NT2/D1 (cell line): ENCODE results near the gene VAPA.

Source experiments
- DNase-seq: peaks from one replicate; pipeline ENCODE4 v3.0.0-alpha.2; 2011; ENCODE audit warnings: low read depth, low spot score
- H3K27me3 ChIP-seq: 2 replicates; pipeline ENCODE4 v1.6.0; 2011; ENCODE audit warnings: mild to moderate bottlenecking; ENCODE audit not compliant: insufficient read length, insufficient read depth
- H3K36me3 ChIP-seq: 2 replicates; pipeline ENCODE4 v1.6.1; 2011; ENCODE audit warnings: mild to moderate bottlenecking, low read length, mixed read lengths; ENCODE audit not compliant: insufficient read depth, insufficient read length
- H3K4me1 ChIP-seq: 2 replicates; pipeline ENCODE4 v1.5.1; 2011; ENCODE audit not compliant: insufficient read depth, insufficient read length
- H3K4me3 ChIP-seq: 2 replicates; pipeline ENCODE4 v1.5.1; 2011; ENCODE audit warnings: low read depth; ENCODE audit not compliant: insufficient read length
- H3K9ac ChIP-seq: 2 replicates; pipeline ENCODE4 v1.6.0; 2011; ENCODE audit warnings: low read depth; ENCODE audit not compliant: insufficient read length
- H3K9me3 ChIP-seq: 2 replicates; pipeline ENCODE4 v1.5.1; 2011; ENCODE audit warnings: mild to moderate bottlenecking, low read length; ENCODE audit not compliant: insufficient read depth
- SUZ12 ChIP-seq: IDR thresholded peaks from 2 replicates; pipeline ENCODE4 v1.6.1; 2011; ENCODE audit not compliant: insufficient read length, insufficient read depth; ENCODE audit errors: extremely low read depth
- YY1 ChIP-seq: IDR thresholded peaks from 2 replicates; pipeline ENCODE4 v1.6.1; 2011; ENCODE audit not compliant: insufficient read length, insufficient read depth
- ZNF274 ChIP-seq: IDR thresholded peaks from 2 replicates; pipeline ENCODE4 v1.6.1; 2011; ENCODE audit warnings: mild to moderate bottlenecking, low read depth, low read length

VAPA gene

GRCh38 chr18:9931146-9931545 lies 17.3 kb downstream of the VAPA start:
- Histone ChIP-seq H3K4me1 (no peaks in the 10 kb centered on the region), H3K4me3 (no peak overlapping the region), H3K27me3 (no peaks in the 10 kb centered on the region), H3K36me3 (peaks cover 18% of the 10 kb centered on the region), H3K9ac (no peak overlapping the region), H3K9me3 (no peaks in the 10 kb centered on the region)
- DNase-seq: no peak
- no peak for TF ChIP-seq YY1
- TF ChIP-seq ZNF274: no peak
- no peak for TF ChIP-seq SUZ12

- Histone ChIP-seq H3K9ac (no peak overlapping the region), H3K9me3 (no peaks in the 10 kb centered on the region), H3K4me3 (no peak overlapping the region), H3K4me1 (no peaks in the 10 kb centered on the region), H3K27me3 (no peaks in the 10 kb centered on the region), H3K36me3 (peaks cover 24% of the 10 kb centered on the region)
- no peak for DNase-seq
- TF ChIP-seq SUZ12: no peak
- no peak for TF ChIP-seq YY1
- TF ChIP-seq ZNF274: no peak
These were observed 17.9 kb downstream of the VAPA start for GRCh38 chr18:9931678-9932077.

GRCh38 chr18:9933865-9934264 lies 20.0 kb downstream of the VAPA start:
- Histone ChIP-seq H3K27me3 (no peaks in the 10 kb centered on the region), H3K4me1 (no peaks in the 10 kb centered on the region), H3K36me3 (peaks cover 43% of the 10 kb centered on the region), H3K4me3 (no peak overlapping the region), H3K9ac (no peak overlapping the region), H3K9me3 (no peaks in the 10 kb centered on the region)
- TF ChIP-seq ZNF274: no peak
- no peak for DNase-seq

GRCh38 chr18:9934274-9934673 lies 20.5 kb downstream of the VAPA start:
- H3K4me3 ChIP-seq: no peak overlapping the region
- no peak for TF ChIP-seq ZNF274
- TF ChIP-seq YY1: no peak
- no peak for TF ChIP-seq SUZ12
- H3K9me3 ChIP-seq: no peaks in the 10 kb centered on the region
- H3K9ac ChIP-seq: no peak overlapping the region
- DNase-seq: no peak
- H3K4me1 ChIP-seq: no peaks in the 10 kb centered on the region
- peaks cover 44% of the 10 kb centered on the region for H3K36me3 ChIP-seq
- H3K27me3 ChIP-seq: no peaks in the 10 kb centered on the region

GRCh38 chr18:9941103-9941502 lies 27.3 kb downstream of the VAPA start:
- no peaks in the 10 kb centered on the region for H3K27me3 ChIP-seq
- no peak for DNase-seq
- peaks cover 57% of the 10 kb centered on the region for H3K36me3 ChIP-seq
- TF ChIP-seq ZNF274: no peak
- no peak for TF ChIP-seq SUZ12
- TF ChIP-seq YY1: no peak
- no peaks in the 10 kb centered on the region for H3K9me3 ChIP-seq
- no peak overlapping the region for H3K4me3 ChIP-seq
- H3K9ac ChIP-seq: no peak overlapping the region
- no peaks in the 10 kb centered on the region for H3K4me1 ChIP-seq

- no peak overlapping the region for H3K9ac ChIP-seq
- H3K4me1 ChIP-seq: no peaks in the 10 kb centered on the region
- no peaks in the 10 kb centered on the region for H3K27me3 ChIP-seq
- DNase-seq: no peak
- TF ChIP-seq ZNF274 (no peak), YY1 (no peak), SUZ12 (no peak)
- no peaks in the 10 kb centered on the region for H3K9me3 ChIP-seq
- peaks cover 55% of the 10 kb centered on the region for H3K36me3 ChIP-seq
- H3K4me3 ChIP-seq: no peak overlapping the region
These were observed 27.8 kb downstream of the VAPA start for GRCh38 chr18:9941660-9942059.

GRCh38 chr18:9943311-9943710 lies 29.5 kb downstream of the VAPA start:
- no peak for DNase-seq
- no peaks in the 10 kb centered on the region for H3K27me3 ChIP-seq
- H3K36me3 ChIP-seq: peaks cover 52% of the 10 kb centered on the region
- no peaks in the 10 kb centered on the region for H3K9me3 ChIP-seq
- H3K4me3 ChIP-seq: no peak overlapping the region
- TF ChIP-seq ZNF274 (no peak), SUZ12 (no peak), YY1 (no peak)
- H3K9ac ChIP-seq: no peak overlapping the region
- no peaks in the 10 kb centered on the region for H3K4me1 ChIP-seq

- Histone ChIP-seq H3K27me3 (no peaks in the 10 kb centered on the region), H3K9me3 (no peaks in the 10 kb centered on the region), H3K4me3 (no peak overlapping the region), H3K4me1 (no peaks in the 10 kb centered on the region), H3K36me3 (peaks cover 40% of the 10 kb centered on the region), H3K9ac (no peak overlapping the region)
- TF ChIP-seq SUZ12 (no peak), ZNF274 (no peak), YY1 (no peak)
- no peak for DNase-seq
These were observed 31.0 kb downstream of the VAPA start for GRCh38 chr18:9944805-9945204.
